HEK293 (cell line): Measurements from ENCODE around the gene KCTD11.

Experiments used
- CTCF ChIA-PET: fragments of 350-600 bp; formaldehyde crosslinking; extraction: SDS; loops from one replicate; lab custom pipeline; 2021; ENCODE audit warnings: antibody characterized with exemption; lab: Yijun Ruan, JAX
- POLR2A ChIA-PET: fragments of 300-600 bp; formaldehyde crosslinking; extraction: SDS; loops from one replicate; lab custom pipeline; 2020; ENCODE audit warnings: antibody characterized with exemption, inconsistent platforms; lab: Yijun Ruan, JAX
- H3K27ac ChIP-seq: fragments of 200-500 bp; sonication (Bioruptor generic); 2 replicates; pipeline ENCODE4 v1.5.1; 2014; ENCODE audit warnings: low read depth, low read length, control low read depth, inconsistent platforms; ENCODE audit errors: extremely low read depth
- H3K36me3 ChIP-seq, 2 experiments: fragments of 200-500 bp in 1 of 2; sonication (Bioruptor generic) in 1 of 2; 1 replicate in 1 of 2; 2 replicates in 1 of 2; pipeline ENCODE4 v1.5.1; 2014 to 2017; ENCODE audit warnings: inconsistent platforms in 2 of 2, low read length in 2 of 2; ENCODE audit not compliant: control insufficient read depth in 2 of 2, insufficient read depth in 1 of 2
- H3K4me1 ChIP-seq: fragments of 200-500 bp; sonication (Bioruptor generic); 2 replicates; pipeline ENCODE4 v1.5.1; 2014; ENCODE audit warnings: mild to moderate bottlenecking, low read length, inconsistent platforms; ENCODE audit not compliant: control insufficient read depth, insufficient read depth
- H3K4me3 ChIP-seq: 2 replicates; pipeline ENCODE4 v1.5.1; 2011; ENCODE audit warnings: low read depth, mild to moderate bottlenecking, control low read depth, low read length, moderate library complexity
- H3K9me3 ChIP-seq: fragments of 200-500 bp; sonication (Bioruptor generic); 2 replicates; pipeline ENCODE4 v1.5.1; 2014; ENCODE audit warnings: low read depth, low read length, inconsistent platforms; ENCODE audit not compliant: control insufficient read depth, insufficient read depth
- EGR2 ChIP-seq: fragments of 450-650 bp; formaldehyde crosslinking; IDR thresholded peaks from 2 replicates; pipeline ENCODE4 v1.5.1; 2016; ENCODE audit warnings: low read depth, missing biosample characterization, missing genetic modification characterization
- GLI2 ChIP-seq: fragments of 450-650 bp; formaldehyde crosslinking; IDR thresholded peaks from 2 replicates; pipeline ENCODE4; 2017; ENCODE audit warnings: missing biosample characterization, missing genetic modification characterization, low read depth, borderline replicate concordance
- GLIS2 ChIP-seq: fragments of 450-650 bp; formaldehyde crosslinking; IDR thresholded peaks from 2 replicates; pipeline ENCODE4 v1.5.1; 2016; ENCODE audit warnings: missing biosample characterization, missing genetic modification characterization
- HOXD13 ChIP-seq: sonication (generic); formaldehyde crosslinking; IDR thresholded peaks from 2 replicates; pipeline ENCODE4 v1.8.0; 2022; ENCODE audit warnings: missing genetic modification reagents, borderline replicate concordance
- OVOL3 ChIP-seq: fragments of 450-650 bp; formaldehyde crosslinking; IDR thresholded peaks from 2 replicates; pipeline ENCODE4 v1.5.1; 2016; ENCODE audit warnings: missing biosample characterization, missing genetic modification characterization
- SALL2 ChIP-seq: fragments of 450-650 bp; formaldehyde crosslinking; IDR thresholded peaks from 2 replicates; pipeline ENCODE4 v1.5.0; 2017; ENCODE audit warnings: missing biosample characterization, mild to moderate bottlenecking, missing genetic modification characterization, borderline replicate concordance
- SP3 ChIP-seq: fragments of 450-650 bp; formaldehyde crosslinking; IDR thresholded peaks from 2 replicates; pipeline ENCODE4 v1.5.1; 2016; ENCODE audit warnings: missing biosample characterization, missing genetic modification characterization
- ZBTB21 ChIP-seq: fragments of 450-650 bp; formaldehyde crosslinking; IDR thresholded peaks from 2 replicates; pipeline ENCODE4 v1.5.1; 2017; ENCODE audit warnings: missing biosample characterization, missing genetic modification characterization
- ZBTB8A ChIP-seq: fragments of 450-650 bp; formaldehyde crosslinking; IDR thresholded peaks from 2 replicates; pipeline ENCODE4 v1.5.1; 2016; ENCODE audit warnings: missing biosample characterization, missing genetic modification characterization
- ZFP3 ChIP-seq: fragments of 450-650 bp; formaldehyde crosslinking; IDR thresholded peaks from 2 replicates; pipeline ENCODE4 v1.5.1; 2016; ENCODE audit warnings: low read depth, missing biosample characterization, missing genetic modification characterization
- ZNF169 ChIP-seq: fragments of 450-650 bp; formaldehyde crosslinking; IDR thresholded peaks from 2 replicates; pipeline ENCODE4 v1.5.1; 2016; ENCODE audit warnings: missing biosample characterization, missing genetic modification characterization
- ZNF292 ChIP-seq: fragments of 450-650 bp; formaldehyde crosslinking; IDR thresholded peaks from 2 replicates; pipeline ENCODE4 v1.5.1; 2016; ENCODE audit warnings: low read depth, missing biosample characterization, missing genetic modification characterization, borderline replicate concordance
- ZNF335 ChIP-seq: fragments of 450-650 bp; formaldehyde crosslinking; conservative IDR thresholded peaks from 2 replicates; pipeline ENCODE4 v1.5.1; 2016; ENCODE audit warnings: missing biosample characterization, missing genetic modification characterization
- ZNF366 ChIP-seq: fragments of 450-650 bp; formaldehyde crosslinking; conservative IDR thresholded peaks from 2 replicates; pipeline ENCODE4 v1.5.1; 2016; ENCODE audit warnings: missing biosample characterization, missing genetic modification characterization
- ZNF391 ChIP-seq: fragments of 450-650 bp; formaldehyde crosslinking; IDR thresholded peaks from 2 replicates; pipeline ENCODE4 v1.5.1; 2016; ENCODE audit warnings: low read depth, missing biosample characterization, missing genetic modification characterization, borderline replicate concordance
- ZNF423 ChIP-seq: fragments of 450-650 bp; formaldehyde crosslinking; IDR thresholded peaks from 2 replicates; pipeline ENCODE4 v1.5.1; 2016; ENCODE audit warnings: missing biosample characterization, missing genetic modification characterization
- ZNF600 ChIP-seq: fragments of 450-650 bp; formaldehyde crosslinking; IDR thresholded peaks from 2 replicates; pipeline ENCODE4 v1.5.1; 2016; ENCODE audit warnings: missing biosample characterization, missing genetic modification characterization
- ZNF610 ChIP-seq: fragments of 450-650 bp; formaldehyde crosslinking; IDR thresholded peaks from 2 replicates; pipeline ENCODE4 v1.5.1; 2016; ENCODE audit warnings: missing biosample characterization, missing genetic modification characterization, borderline replicate concordance
- ZNF629 ChIP-seq: fragments of 450-650 bp; formaldehyde crosslinking; IDR thresholded peaks from 2 replicates; pipeline ENCODE4 v1.5.1; 2017; ENCODE audit warnings: missing biosample characterization, missing genetic modification characterization
- ZSCAN16 ChIP-seq: fragments of 450-650 bp; formaldehyde crosslinking; IDR thresholded peaks from 2 replicates; pipeline ENCODE4 v1.5.1; 2016; ENCODE audit warnings: missing biosample characterization, missing genetic modification characterization
- ZSCAN30 ChIP-seq: fragments of 450-650 bp; IDR thresholded peaks from 2 replicates; pipeline ENCODE4 v1.5.1; 2018; ENCODE audit warnings: missing biosample characterization, mild to moderate bottlenecking, missing genetic modification characterization, moderate library complexity
- ZXDB ChIP-seq: fragments of 450-650 bp; formaldehyde crosslinking; IDR thresholded peaks from 2 replicates; pipeline ENCODE4 v1.5.1; 2016; ENCODE audit warnings: missing biosample characterization, missing genetic modification characterization
- TF ChIP-seq, protein P1 (sequence below): fragments of 450-650 bp; formaldehyde crosslinking; IDR thresholded peaks from 2 replicates; pipeline ENCODE4 v1.5.1; 2016; ENCODE audit warnings: missing biosample characterization, missing genetic modification characterization
- TF ChIP-seq, protein P2 (sequence below): sonication (generic); formaldehyde crosslinking; IDR thresholded peaks from 2 replicates; pipeline ENCODE4 v1.8.1; 2022; ENCODE audit warnings: mild to moderate bottlenecking, moderate library complexity, missing genetic modification reagents
- TF ChIP-seq, protein P3 (sequence below): fragments of 450-650 bp; formaldehyde crosslinking; optimal IDR thresholded peaks from 2 replicates; pipeline ENCODE3; 2016; ENCODE audit warnings: missing biosample characterization, mild to moderate bottlenecking, missing genetic modification characterization
- TF ChIP-seq, protein P4 (sequence below): fragments of 450-650 bp; formaldehyde crosslinking; IDR thresholded peaks from 2 replicates; pipeline ENCODE4 v1.5.1; 2016; ENCODE audit warnings: missing biosample characterization, missing genetic modification characterization
- TF ChIP-seq, protein P5 (sequence below): fragments of 450-650 bp; formaldehyde crosslinking; IDR thresholded peaks from 2 replicates; pipeline ENCODE4 v1.5.1; 2017; ENCODE audit warnings: missing biosample characterization, mild to moderate bottlenecking, missing genetic modification characterization, moderate library complexity

Gene KCTD11

DNA sequence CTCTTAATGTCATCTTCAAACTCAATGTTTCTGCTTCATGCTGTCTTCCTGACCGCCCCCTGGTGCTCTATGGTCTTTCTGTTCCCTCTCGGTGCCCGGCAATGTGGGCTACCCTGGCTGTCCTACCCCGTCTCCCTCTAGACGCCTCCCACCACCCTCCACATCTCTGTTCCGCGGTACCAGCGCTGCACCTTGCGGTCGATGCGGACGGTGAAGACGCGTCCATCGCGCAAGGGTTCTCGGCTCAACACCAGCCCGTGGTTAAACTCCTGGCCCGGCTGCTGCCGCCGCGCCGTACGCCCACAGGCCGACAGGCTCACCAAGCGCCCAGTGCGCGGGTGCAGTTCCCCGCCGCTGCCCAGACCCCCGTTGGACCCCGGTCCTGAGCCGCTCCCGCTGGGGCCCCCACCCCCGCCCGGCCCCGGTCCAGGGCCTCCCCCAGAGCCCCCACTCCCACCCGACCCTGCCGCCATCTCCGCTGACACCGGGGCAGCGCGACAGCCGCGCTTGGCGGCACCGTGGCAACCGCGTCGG, 23.1 kb upstream of the KCTD11 start, which contains the start of gene NEURL4 (continued):
- TF ChIP-seq ZNF600 (no peak; the same call in 1 of the 2 replicates), ZFP3 (tag by site-specific recombination) (no peak), ZNF610 (tag by site-specific recombination) (no peak), SALL2 (tag by site-specific recombination) (no peak), SP3 (tag by site-specific recombination) (no peak), ZSCAN30 (no peak), ZNF292 (no peak), EGR2 (no peak), ZNF335 (tag by site-specific recombination) (peak; percentile 69)
- TF ChIP-seq, protein P1, sequence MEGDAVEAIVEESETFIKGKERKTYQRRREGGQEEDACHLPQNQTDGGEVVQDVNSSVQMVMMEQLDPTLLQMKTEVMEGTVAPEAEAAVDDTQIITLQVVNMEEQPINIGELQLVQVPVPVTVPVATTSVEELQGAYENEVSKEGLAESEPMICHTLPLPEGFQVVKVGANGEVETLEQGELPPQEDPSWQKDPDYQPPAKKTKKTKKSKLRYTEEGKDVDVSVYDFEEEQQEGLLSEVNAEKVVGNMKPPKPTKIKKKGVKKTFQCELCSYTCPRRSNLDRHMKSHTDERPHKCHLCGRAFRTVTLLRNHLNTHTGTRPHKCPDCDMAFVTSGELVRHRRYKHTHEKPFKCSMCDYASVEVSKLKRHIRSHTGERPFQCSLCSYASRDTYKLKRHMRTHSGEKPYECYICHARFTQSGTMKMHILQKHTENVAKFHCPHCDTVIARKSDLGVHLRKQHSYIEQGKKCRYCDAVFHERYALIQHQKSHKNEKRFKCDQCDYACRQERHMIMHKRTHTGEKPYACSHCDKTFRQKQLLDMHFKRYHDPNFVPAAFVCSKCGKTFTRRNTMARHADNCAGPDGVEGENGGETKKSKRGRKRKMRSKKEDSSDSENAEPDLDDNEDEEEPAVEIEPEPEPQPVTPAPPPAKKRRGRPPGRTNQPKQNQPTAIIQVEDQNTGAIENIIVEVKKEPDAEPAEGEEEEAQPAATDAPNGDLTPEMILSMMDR (tag by site-specific recombination): peak; percentile 86

DNA sequence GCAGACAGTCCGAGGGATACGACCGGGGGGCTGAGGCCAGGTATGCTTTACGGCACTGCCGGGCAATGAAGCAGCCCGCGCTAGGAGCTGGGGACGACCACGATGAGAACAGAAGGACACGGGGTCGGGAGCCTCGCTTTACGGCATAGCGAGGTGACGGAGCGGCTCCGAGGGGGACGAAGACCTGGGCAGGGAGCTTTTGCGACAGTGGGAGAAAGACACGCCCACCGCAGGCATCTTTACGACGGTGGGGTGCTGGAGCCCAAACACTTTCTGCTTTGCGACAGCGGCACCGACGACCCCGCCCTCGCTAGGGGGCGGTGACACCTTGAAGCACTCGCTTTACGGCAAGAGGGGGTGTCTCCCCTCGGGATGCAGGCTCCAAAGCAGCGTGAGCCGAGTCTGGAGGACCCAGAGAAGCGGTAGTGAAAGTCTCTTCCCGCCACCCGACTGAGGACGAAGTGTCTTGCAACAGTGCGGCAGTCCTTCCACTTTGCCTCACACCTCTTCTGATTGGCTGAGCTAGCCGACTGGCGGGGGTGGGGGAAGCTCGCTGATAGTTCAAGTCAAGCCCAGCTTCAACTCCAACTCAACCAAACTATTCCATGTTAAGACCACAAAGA, 22.5 kb upstream of the KCTD11 start:
- Histone ChIP-seq H3K4me1 (peaks cover 9% of the 10 kb centered on the region), H3K4me3 (peak overlapping the region; percentile 64), H3K36me3 (peaks cover 7 to 28% of the 10 kb centered on the region in 2 experiments; a peak in 2 of 3 replicates), H3K9me3 (no peaks in the 10 kb centered on the region), H3K27ac (peak overlapping the region; percentile 86)
- CTCF ChIA-PET: interaction anchor here (0.6 to 2.8 kb wide), 21 partner anchors 14 to 366 kb away, joined by 3 to 29 read pairs (median 4); partner anchors contain the start of genes FXR2, GPS2, NLGN2 and SENP3
- POLR2A ChIA-PET: interaction anchor here (0.6 to 2.9 kb wide), 43 partner anchors 9 to 1101 kb away, joined by 3 to 42 read pairs (median 6); partner anchors contain the start of genes ACADVL, CTC1, CTDNEP1 and DLG4
- 0 out of 2 replicates have a peak, but pooled peaks have one; percentile 22 for TF ChIP-seq ZNF391 (tag by site-specific recombination)
- TF ChIP-seq ZNF366 (tag by site-specific recombination): no peak
- TF ChIP-seq ZNF600: peak; percentile 95
- peak; percentile 78 for TF ChIP-seq ZXDB
- TF ChIP-seq ZNF629 (tag by site-specific recombination): peak; percentile 50
- TF ChIP-seq, protein P2, sequence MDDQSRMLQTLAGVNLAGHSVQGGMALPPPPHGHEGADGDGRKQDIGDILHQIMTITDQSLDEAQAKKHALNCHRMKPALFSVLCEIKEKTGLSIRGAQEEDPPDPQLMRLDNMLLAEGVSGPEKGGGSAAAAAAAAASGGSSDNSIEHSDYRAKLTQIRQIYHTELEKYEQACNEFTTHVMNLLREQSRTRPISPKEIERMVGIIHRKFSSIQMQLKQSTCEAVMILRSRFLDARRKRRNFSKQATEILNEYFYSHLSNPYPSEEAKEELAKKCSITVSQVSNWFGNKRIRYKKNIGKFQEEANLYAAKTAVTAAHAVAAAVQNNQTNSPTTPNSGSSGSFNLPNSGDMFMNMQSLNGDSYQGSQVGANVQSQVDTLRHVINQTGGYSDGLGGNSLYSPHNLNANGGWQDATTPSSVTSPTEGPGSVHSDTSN (CRISPR knock-in tag): peak; percentile 71
- 0 out of 2 replicates have a peak, but pooled peaks have one; percentile 44 for TF ChIP-seq OVOL3 (tag by site-specific recombination)
- no peak for TF ChIP-seq ZNF169 (tag by site-specific recombination)
- peak; percentile 54; the same call in 1 of the 2 replicates for TF ChIP-seq ZNF423
- peak; percentile 89 for TF ChIP-seq ZBTB8A
- no peak for TF ChIP-seq GLI2 (tag by site-specific recombination)
- TF ChIP-seq EGR2: 0 out of 2 replicates have a peak, but pooled peaks have one; percentile 28
- TF ChIP-seq, protein P3, sequence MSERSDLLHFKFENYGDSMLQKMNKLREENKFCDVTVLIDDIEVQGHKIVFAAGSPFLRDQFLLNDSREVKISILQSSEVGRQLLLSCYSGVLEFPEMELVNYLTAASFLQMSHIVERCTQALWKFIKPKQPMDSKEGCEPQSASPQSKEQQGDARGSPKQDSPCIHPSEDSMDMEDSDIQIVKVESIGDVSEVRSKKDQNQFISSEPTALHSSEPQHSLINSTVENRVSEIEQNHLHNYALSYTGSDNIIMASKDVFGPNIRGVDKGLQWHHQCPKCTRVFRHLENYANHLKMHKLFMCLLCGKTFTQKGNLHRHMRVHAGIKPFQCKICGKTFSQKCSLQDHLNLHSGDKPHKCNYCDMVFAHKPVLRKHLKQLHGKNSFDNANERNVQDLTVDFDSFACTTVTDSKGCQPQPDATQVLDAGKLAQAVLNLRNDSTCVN (tag by site-specific recombination): peak; percentile 59
- TF ChIP-seq, protein P4, sequence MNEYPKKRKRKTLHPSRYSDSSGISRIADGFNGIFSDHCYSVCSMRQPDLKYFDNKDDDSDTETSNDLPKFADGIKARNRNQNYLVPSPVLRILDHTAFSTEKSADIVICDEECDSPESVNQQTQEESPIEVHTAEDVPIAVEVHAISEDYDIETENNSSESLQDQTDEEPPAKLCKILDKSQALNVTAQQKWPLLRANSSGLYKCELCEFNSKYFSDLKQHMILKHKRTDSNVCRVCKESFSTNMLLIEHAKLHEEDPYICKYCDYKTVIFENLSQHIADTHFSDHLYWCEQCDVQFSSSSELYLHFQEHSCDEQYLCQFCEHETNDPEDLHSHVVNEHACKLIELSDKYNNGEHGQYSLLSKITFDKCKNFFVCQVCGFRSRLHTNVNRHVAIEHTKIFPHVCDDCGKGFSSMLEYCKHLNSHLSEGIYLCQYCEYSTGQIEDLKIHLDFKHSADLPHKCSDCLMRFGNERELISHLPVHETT (tag by site-specific recombination): peak; percentile 60; the same call in 1 of the 2 replicates
- peak; percentile 80 for TF ChIP-seq GLIS2 (tag by site-specific recombination)
- TF ChIP-seq ZSCAN16 (tag by site-specific recombination): no peak
- peak; percentile 28; the same call in 1 of the 2 replicates for TF ChIP-seq ZBTB21 (tag by site-specific recombination)
- TF ChIP-seq, protein P5, sequence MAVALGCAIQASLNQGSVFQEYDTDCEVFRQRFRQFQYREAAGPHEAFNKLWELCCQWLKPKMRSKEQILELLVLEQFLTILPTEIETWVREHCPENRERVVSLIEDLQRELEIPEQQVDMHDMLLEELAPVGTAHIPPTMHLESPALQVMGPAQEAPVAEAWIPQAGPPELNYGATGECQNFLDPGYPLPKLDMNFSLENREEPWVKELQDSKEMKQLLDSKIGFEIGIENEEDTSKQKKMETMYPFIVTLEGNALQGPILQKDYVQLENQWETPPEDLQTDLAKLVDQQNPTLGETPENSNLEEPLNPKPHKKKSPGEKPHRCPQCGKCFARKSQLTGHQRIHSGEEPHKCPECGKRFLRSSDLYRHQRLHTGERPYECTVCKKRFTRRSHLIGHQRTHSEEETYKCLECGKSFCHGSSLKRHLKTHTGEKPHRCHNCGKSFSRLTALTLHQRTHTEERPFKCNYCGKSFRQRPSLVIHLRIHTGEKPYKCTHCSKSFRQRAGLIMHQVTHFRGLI (tag by site-specific recombination): peak; percentile 25; the same call in 1 of the 2 replicates
- TF ChIP-seq HOXD13: peak; percentile 45; the same call in 1 of the 2 replicates
